GM12878 (cell line): Measurements from ENCODE around the gene OSBPL10.

ENCODE experiments used
- CTCF ChIP-seq, 3 experiments: IDR thresholded peaks in 2 of 3; conservative IDR thresholded peaks in 1 of 3; 2 replicates each; pipeline ENCODE4 v1.5.1; 2011; ENCODE audit warnings: low read depth in 3 of 3, low read length in 3 of 3, mild to moderate bottlenecking in 3 of 3, control low read depth in 2 of 3, moderate library complexity in 2 of 3, inconsistent platforms in 1 of 3, mixed read lengths in 1 of 3; ENCODE audit not compliant: control insufficient read depth in 2 of 3, insufficient read depth in 1 of 3; ENCODE audit errors: extremely low read depth in 1 of 3
- NRF1 ChIP-seq: conservative IDR thresholded peaks from 2 replicates; pipeline ENCODE4 v1.6.1; 2011; ENCODE audit warnings: mild to moderate bottlenecking, low read depth, low read length, improper control_type of control experiment
- POLR2A ChIP-seq: IDR thresholded peaks from 2 replicates; pipeline ENCODE4 v1.6.1; 2011; ENCODE audit warnings: low read depth, mild to moderate bottlenecking, low read length

GRCh38 chr3:31996195-31996594 lies 15.1 kb upstream of the OSBPL10 start:
- TF ChIP-seq CTCF (IDR thresholded peaks at IDR 0.05 in 2 of 3, conservative IDR thresholded peaks at IDR 0.05 in 1 of 3; ENCODE audit: control insufficient read depth in 2 of 3, extremely low read depth in 1 of 3, insufficient read depth in 1 of 3, low read depth in 3 of 3, low read length in 3 of 3): no peak
- TF ChIP-seq NRF1: no peak
- no peak for TF ChIP-seq POLR2A
